Measurements from ENCODE around the gene FADS2. TPM values are rescaled to one million over a fixed set of nuclear protein-coding genes. Genes with fewer than 3 reads are reported as not detected.

FADS2 gene
- total RNA-seq, 4 donors from 2014 or later: 2.8 to 9.3 (median 7.0) TPM

GRCh38 chr11:61888590-61888989 is 60.5 kb downstream of the FADS2 start:
- Histone ChIP-seq H3K9me3 (no peaks in the 10 kb centered on the region), H3K4me1 (peaks cover 8 to 30% of the 10 kb centered on the region in 2 donors), H3K27ac (peak overlapping the region in 1 of 3 donors; percentile 57), H3K36me3 (no peaks in the 10 kb centered on the region), H3K27me3 (no peaks in the 10 kb centered on the region), H3K4me3 (replicated peaks in 1 of 3) (no peak overlapping the region)
- intact Hi-C loops (cut with DNase I): loop anchor here (5.0 kb wide), 1 partner anchor 61 kb away; the partner anchor contains the start of gene FADS2
- 91 to 94% methylated on average over 11 to 12 of the region's 12 CpGs for WGBS, 2 donors
- TF ChIP-seq POLR2A (IDR thresholded peaks at IDR 0.05): no peak
- no peak for TF ChIP-seq CTCF (IDR thresholded peaks at IDR 0.05)
- DNase-seq: no peak

GRCh38 chr11:61889831-61890230 is 61.7 kb downstream of the FADS2 start:
- no peak overlapping the region for H3K4me3 ChIP-seq (replicated peaks in 1 of 3)
- TF ChIP-seq CTCF (IDR thresholded peaks at IDR 0.05) (no peak), POLR2A (IDR thresholded peaks at IDR 0.05) (no peak)
- intact Hi-C loops (cut with DNase I): loop anchor here (5.0 kb wide), 1 partner anchor 63 kb away; the partner anchor contains the start of gene FADS2
- H3K36me3 ChIP-seq: no peaks in the 10 kb centered on the region
- no peaks in the 10 kb centered on the region for H3K9me3 ChIP-seq
- H3K27ac ChIP-seq: no peak overlapping the region
- WGBS, 2 donors: 91 to 93% methylated on average over 10 of the region's 10 CpGs
- no peaks in the 10 kb centered on the region for H3K27me3 ChIP-seq
- peaks cover 8 to 30% of the 10 kb centered on the region in 2 donors for H3K4me1 ChIP-seq
- DNase-seq: no peak

- peaks cover 8 to 35% of the 10 kb centered on the region in 2 donors for H3K4me1 ChIP-seq
- no peaks in the 10 kb centered on the region for H3K9me3 ChIP-seq
- H3K27me3 ChIP-seq: no peaks in the 10 kb centered on the region
- H3K4me3 ChIP-seq (replicated peaks in 1 of 3): peak overlapping the region; percentile 61 to 88 (median 76)
- TF ChIP-seq CTCF (IDR thresholded peaks at IDR 0.05) (no peak), POLR2A (IDR thresholded peaks at IDR 0.05) (no peak)
- DNase-seq: peak; percentile 35 to 51
- no peaks in the 10 kb centered on the region for H3K36me3 ChIP-seq
- 3 to 8% methylated on average over 5 to 8 of the region's 38 CpGs for WGBS, 2 donors
- H3K27ac ChIP-seq: peak overlapping the region; percentile 69 to 77 (median 69)
- intact Hi-C loops (cut with DNase I): no loop called here
Observed at GRCh38 chr11:61890529-61891330, 62.6 kb downstream of the FADS2 start.

- Histone ChIP-seq H3K27ac (peak within 1 kb of the TSS; percentile 69 to 77 (median 72)), H3K36me3 (no peaks in the 10 kb centered on the region), H3K9me3 (no peaks in the 10 kb centered on the region), H3K4me3 (replicated peaks in 1 of 3) (peak within 1 kb of the TSS; percentile 61 to 88 (median 76)), H3K27me3 (no peaks in the 10 kb centered on the region), H3K4me1 (peaks cover 8 to 35% of the 10 kb centered on the region in 2 donors)
- TF ChIP-seq POLR2A (IDR thresholded peaks at IDR 0.05): peak; percentile 59 to 76
- TF ChIP-seq CTCF (IDR thresholded peaks at IDR 0.05): no peak
- DNase-seq: peak; percentile 90 to 93
- 0% methylated on average over 2 to 4 of the region's 96 CpGs for WGBS, 2 donors
- intact Hi-C loops (cut with DNase I): no loop called here
Observed at GRCh38 chr11:61891331-61892084, 63.4 kb downstream of the FADS2 start, which contains the start of gene FADS3. TSS of gene FADS3 (minus strand) at chr11:61891545. CDS start at chr11:61891381, 164 bp downstream.
